Measurements from ENCODE around the gene RSU1. TPM values are rescaled to one million over a fixed set of nuclear protein-coding genes. Genes with fewer than 3 reads are reported as not detected.

The RSU1 gene
- total RNA-seq, 1 donor from 2014 or later, result 81.6 TPM

DNA sequence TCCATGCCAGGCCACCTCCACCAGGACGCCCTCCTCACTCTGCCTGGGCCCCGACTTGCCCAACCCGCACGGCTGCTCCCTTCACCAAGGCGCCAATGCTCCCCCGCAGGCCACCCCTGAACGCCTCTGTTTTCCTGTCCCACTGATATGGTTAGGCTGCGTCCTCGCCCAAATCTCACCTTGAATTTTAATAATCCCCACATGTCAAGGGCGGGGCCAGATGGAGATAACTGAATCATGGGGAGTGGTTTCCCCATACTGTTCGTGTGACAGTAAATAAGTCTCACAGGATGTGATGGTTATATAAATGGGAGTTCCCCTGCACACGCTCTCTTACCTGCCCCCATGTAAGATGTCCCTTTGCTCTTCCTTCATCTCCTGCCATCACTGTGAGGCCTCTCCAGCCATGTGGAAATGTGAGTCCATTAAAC, 29.8 kb downstream of the RSU1 start:
- no peaks in the 10 kb centered on the region for H3K36me3 ChIP-seq
- TF ChIP-seq, protein P1, sequence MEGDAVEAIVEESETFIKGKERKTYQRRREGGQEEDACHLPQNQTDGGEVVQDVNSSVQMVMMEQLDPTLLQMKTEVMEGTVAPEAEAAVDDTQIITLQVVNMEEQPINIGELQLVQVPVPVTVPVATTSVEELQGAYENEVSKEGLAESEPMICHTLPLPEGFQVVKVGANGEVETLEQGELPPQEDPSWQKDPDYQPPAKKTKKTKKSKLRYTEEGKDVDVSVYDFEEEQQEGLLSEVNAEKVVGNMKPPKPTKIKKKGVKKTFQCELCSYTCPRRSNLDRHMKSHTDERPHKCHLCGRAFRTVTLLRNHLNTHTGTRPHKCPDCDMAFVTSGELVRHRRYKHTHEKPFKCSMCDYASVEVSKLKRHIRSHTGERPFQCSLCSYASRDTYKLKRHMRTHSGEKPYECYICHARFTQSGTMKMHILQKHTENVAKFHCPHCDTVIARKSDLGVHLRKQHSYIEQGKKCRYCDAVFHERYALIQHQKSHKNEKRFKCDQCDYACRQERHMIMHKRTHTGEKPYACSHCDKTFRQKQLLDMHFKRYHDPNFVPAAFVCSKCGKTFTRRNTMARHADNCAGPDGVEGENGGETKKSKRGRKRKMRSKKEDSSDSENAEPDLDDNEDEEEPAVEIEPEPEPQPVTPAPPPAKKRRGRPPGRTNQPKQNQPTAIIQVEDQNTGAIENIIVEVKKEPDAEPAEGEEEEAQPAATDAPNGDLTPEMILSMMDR (IDR thresholded peaks at IDR 0.05), result no peak
- intact Hi-C loops (cut with DNase I), result no loop called here
- H3K27ac ChIP-seq, result no peak overlapping the region
- H3K9me3 ChIP-seq, result no peaks in the 10 kb centered on the region
- DNase-seq (no peak), ATAC-seq (no peak)
- no peaks in the 10 kb centered on the region for H3K27me3 ChIP-seq (ENCODE audit: low read depth)
- no peak overlapping the region for H3K4me3 ChIP-seq
- no peaks in the 10 kb centered on the region for H3K4me1 ChIP-seq

DNA sequence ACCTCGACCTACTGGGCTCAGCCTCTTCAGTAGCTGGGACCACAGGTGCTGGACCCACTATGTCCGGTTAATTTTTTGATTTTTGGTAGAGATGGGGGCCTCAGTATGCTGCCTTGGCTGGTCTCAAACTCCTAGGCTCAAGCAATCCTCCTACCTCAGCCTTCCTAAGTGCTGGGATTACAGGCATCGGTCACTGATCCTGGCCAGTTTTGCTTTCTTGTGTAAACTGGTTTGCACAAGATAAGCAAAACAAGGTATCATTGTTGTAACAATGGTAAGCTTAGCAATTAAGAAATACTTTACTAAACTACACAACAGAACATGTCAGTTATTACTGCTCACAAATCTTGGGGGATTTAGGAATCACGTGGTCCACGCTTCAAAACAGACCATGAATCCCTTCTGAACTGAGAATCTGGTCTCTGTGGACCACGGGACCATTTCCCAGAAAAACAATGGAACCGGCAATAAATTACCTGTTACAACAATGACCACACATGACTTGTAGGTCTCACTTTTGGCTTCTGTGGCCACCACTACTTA, 36.8 kb downstream of the RSU1 start:
- DNase-seq, result no peak
- no peak for ATAC-seq
- Histone ChIP-seq H3K36me3 (peaks cover 20% of the 10 kb centered on the region), H3K27me3 (ENCODE audit: low read depth) (no peaks in the 10 kb centered on the region), H3K4me1 (peaks cover 18% of the 10 kb centered on the region), H3K9me3 (no peaks in the 10 kb centered on the region), H3K4me3 (no peak overlapping the region), H3K27ac (no peak overlapping the region)
- intact Hi-C loops (cut with DNase I), result no loop called here
- TF ChIP-seq, protein P1 (IDR thresholded peaks at IDR 0.05), result no peak

DNA sequence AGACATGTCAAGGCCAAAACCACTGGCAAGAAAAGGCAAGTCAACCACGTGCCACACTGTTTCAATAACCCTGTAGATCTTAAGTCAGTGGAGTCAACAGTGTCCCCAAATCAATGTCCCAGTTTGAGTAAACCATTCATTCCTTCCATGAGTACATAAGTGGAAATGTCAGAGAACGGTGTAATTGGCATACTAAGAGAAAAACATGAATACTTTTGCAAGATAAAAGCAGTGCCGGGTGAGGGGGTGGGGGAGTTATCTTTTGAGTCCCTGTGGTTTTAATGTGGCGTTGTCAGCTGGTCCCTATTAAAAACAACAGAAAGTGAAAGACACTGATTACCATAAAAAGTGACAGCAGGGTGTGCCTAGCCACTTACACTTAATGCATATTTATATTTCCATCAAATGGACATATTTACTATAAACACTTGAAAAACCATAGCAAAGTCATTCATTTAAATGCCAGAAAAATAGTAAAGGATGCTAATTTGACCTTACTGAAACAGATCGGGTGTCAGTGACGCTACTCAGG, 37.8 kb downstream of the RSU1 start:
- intact Hi-C loops (cut with DNase I), result no loop called here
- peaks cover 20% of the 10 kb centered on the region for H3K36me3 ChIP-seq
- H3K9me3 ChIP-seq, result no peaks in the 10 kb centered on the region
- no peak overlapping the region for H3K27ac ChIP-seq
- peaks cover 18% of the 10 kb centered on the region for H3K4me1 ChIP-seq
- no peaks in the 10 kb centered on the region for H3K27me3 ChIP-seq (ENCODE audit: low read depth)
- H3K4me3 ChIP-seq, result no peak overlapping the region
- TF ChIP-seq, protein P1 (IDR thresholded peaks at IDR 0.05), result no peak
- no peak for DNase-seq
- no peak for ATAC-seq

DNA sequence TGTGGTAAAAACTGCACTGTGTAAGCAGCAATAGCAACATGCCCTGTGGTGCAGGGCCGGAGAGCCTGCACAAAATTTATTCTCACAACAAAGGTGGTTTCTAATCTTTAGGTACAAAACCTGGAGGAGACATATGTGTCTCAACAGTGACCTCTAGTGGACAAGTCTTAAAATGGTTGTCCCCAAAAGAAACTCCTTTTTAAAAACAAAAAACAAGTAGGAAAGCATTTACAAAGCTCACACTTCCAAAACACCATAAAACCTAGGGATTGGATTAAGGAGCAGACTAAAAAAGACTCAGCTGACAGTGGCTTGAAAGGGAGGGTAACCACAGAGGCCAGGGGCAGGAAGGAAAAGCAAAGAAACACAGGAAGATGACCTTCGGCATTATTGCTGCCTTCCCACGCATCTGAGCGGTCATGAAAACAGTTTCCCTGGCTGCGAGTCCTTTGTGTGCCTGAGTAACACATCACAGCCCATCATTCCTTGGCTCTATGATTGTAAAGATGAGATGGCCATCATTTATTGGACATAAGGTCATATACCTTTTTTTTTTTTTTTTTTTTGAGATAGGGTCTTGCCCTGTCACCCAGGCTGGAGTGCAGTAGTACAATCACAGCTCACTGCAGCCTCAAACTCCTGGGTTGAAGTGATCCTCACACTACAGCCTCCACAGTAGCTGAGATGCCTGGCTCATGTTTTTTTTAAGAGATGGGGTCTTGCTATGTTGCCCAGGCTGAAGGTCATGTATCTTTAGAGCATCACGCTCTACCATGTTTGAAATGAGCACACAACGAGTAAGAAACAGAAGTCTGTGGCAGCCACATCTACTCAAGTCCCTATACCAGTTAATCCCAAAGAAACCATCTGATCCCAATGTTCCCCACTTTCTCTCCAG, 39.5 kb downstream of the RSU1 start:
- TF ChIP-seq, protein P1 (IDR thresholded peaks at IDR 0.05), result peak; percentile 83
- peaks cover 20% of the 10 kb centered on the region for H3K36me3 ChIP-seq
- ATAC-seq, result peak; percentile 51 to 54
- intact Hi-C loops (cut with DNase I), result no loop called here
- H3K27ac ChIP-seq, result peak overlapping the region; percentile 4
- no peak for DNase-seq
- no peaks in the 10 kb centered on the region for H3K9me3 ChIP-seq
- H3K27me3 ChIP-seq (ENCODE audit: low read depth), result no peaks in the 10 kb centered on the region
- H3K4me3 ChIP-seq, result no peak overlapping the region
- peaks cover 18% of the 10 kb centered on the region for H3K4me1 ChIP-seq

DNA sequence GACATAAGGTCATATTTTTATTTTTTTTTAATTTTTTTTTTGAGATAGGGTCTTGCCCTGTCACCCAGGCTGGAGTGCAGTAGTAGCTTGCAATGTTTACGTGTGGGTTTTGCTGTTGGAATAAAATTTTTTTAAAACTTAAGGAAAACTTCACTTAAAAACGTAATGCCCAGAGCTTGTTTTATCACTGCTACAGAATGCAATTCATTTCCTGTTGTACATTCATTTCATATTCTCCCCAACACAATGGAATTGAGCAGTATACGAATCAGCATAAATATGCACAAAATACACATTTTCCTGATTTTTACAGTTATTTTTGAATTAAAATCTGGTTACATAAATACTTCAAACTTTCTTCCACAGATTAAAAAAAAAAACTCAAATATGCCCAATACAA, 40.3 kb downstream of the RSU1 start:
- ATAC-seq, result no peak

More for the DNA sequence above, 40.3 kb downstream of the RSU1 start:
- TF ChIP-seq, protein P1 (IDR thresholded peaks at IDR 0.05), result no peak
- H3K36me3 ChIP-seq, result peaks cover 20% of the 10 kb centered on the region
- no peak overlapping the region for H3K4me3 ChIP-seq
- H3K4me1 ChIP-seq, result peaks cover 18% of the 10 kb centered on the region
- intact Hi-C loops (cut with DNase I), result no loop called here
- no peak for DNase-seq
- H3K27me3 ChIP-seq (ENCODE audit: low read depth), result no peaks in the 10 kb centered on the region
- no peak overlapping the region for H3K27ac ChIP-seq
- H3K9me3 ChIP-seq, result no peaks in the 10 kb centered on the region
